IMR-90 (cell line): ENCODE data around the gene RAB19. TPM values are rescaled to one million over a fixed set of nuclear protein-coding genes. Genes with fewer than 3 reads are reported as not detected.

Experiments
- ATAC-seq: fragments of 200-7000 bp; cut with Tn5 transposase; 2 replicates; pipeline ENCODE4 v1.9.1; 2020; ENCODE audit warnings: low read depth, mild to moderate bottlenecking, moderate library complexity
- BruUV-seq: library from RNA; stranded (reverse); fragments of 400-500 nt; replicated peaks from 2 replicates; lab custom pipeline; 2021; lab: Mats Ljungman, UMichigan
- CTCF ChIA-PET: fragments of 300-600 bp; formaldehyde crosslinking; extraction: SDS; loops from one replicate; lab custom pipeline; 2021; ENCODE audit warnings: antibody characterized with exemption; lab: Yijun Ruan, JAX
- POLR2A ChIA-PET: fragments of 300-600 bp; sonication (Branson Sonifier 250); formaldehyde crosslinking; loops from one replicate; lab custom pipeline; 2022; ENCODE audit warnings: antibody characterized with exemption; ENCODE audit not compliant: unreplicated experiment; lab: Charles Lee
- DNase-seq: peaks from one replicate; pipeline ENCODE4 v3.0.0; 2013
- H2AFZ ChIP-seq: replicated peaks from 2 replicates; pipeline ENCODE3; 2013; ENCODE audit warnings: low read length, mild to moderate bottlenecking; ENCODE audit not compliant: poor library complexity
- H2AK5ac ChIP-seq: 2 replicates; pipeline ENCODE4 v1.6.1; 2013; ENCODE audit warnings: low read depth, low read length, inconsistent platforms
- H2AK9ac ChIP-seq: replicated peaks from 2 replicates; pipeline ENCODE3; 2013; ENCODE audit warnings: mild to moderate bottlenecking, low read depth, low read length, moderate library complexity; ENCODE audit not compliant: poor library complexity
- H2BK120ac ChIP-seq: 2 replicates; pipeline ENCODE4 v1.6.1; 2013; ENCODE audit warnings: low read depth, low read length, inconsistent platforms
- H2BK15ac ChIP-seq: 3 replicates; pipeline ENCODE4 v1.6.1; 2013; ENCODE audit warnings: low read depth, low read length, inconsistent platforms
- H2BK20ac ChIP-seq: 2 replicates; pipeline ENCODE4 v1.6.1; 2013; ENCODE audit warnings: low read depth, mild to moderate bottlenecking, inconsistent platforms, low read length, moderate library complexity
- H2BK5ac ChIP-seq: 2 replicates; pipeline ENCODE4 v1.6.1; 2013; ENCODE audit warnings: mild to moderate bottlenecking, low read depth, low read length, inconsistent platforms; ENCODE audit not compliant: poor library complexity, severe bottlenecking
- H3K14ac ChIP-seq: replicated peaks from 2 replicates; pipeline ENCODE4 v1.6.1; 2013; ENCODE audit warnings: low read depth, low read length, inconsistent platforms
- H3K18ac ChIP-seq: 2 replicates; pipeline ENCODE4 v1.6.1; 2013; ENCODE audit warnings: low read depth, low read length, control low read depth
- H3K23ac ChIP-seq: 2 replicates; pipeline ENCODE4 v1.6.1; 2013; ENCODE audit warnings: low read depth, low read length, inconsistent platforms
- H3K27ac ChIP-seq: 2 replicates; pipeline ENCODE4 v1.5.1; 2013; ENCODE audit warnings: mild to moderate bottlenecking, control low read depth, low read length; ENCODE audit not compliant: insufficient read depth
- H3K27me3 ChIP-seq: 2 replicates; pipeline ENCODE4 v1.6.1; 2013; ENCODE audit warnings: low read length; ENCODE audit not compliant: control insufficient read depth, insufficient read depth
- H3K36me3 ChIP-seq: 2 replicates; pipeline ENCODE4 v1.6.1; 2013; ENCODE audit warnings: low read length, mixed read lengths; ENCODE audit not compliant: control insufficient read depth, insufficient read depth
- H3K4ac ChIP-seq: 2 replicates; pipeline ENCODE4 v1.6.1; 2013; ENCODE audit warnings: low read depth, low read length, inconsistent platforms
- H3K4me1 ChIP-seq: 2 replicates; pipeline ENCODE4 v1.6.1; 2013; ENCODE audit warnings: low read length, mixed read lengths; ENCODE audit not compliant: control insufficient read depth, insufficient read depth
- H3K4me2 ChIP-seq: 2 replicates; pipeline ENCODE4 v1.6.1; 2013; ENCODE audit warnings: low read depth, mild to moderate bottlenecking, control low read depth, low read length, moderate library complexity
- H3K4me3 ChIP-seq: 2 replicates; pipeline ENCODE4 v1.5.1; 2013; ENCODE audit warnings: low read depth, mild to moderate bottlenecking, control low read depth, low read length, moderate library complexity; ENCODE audit not compliant: insufficient read depth
- H3K56ac ChIP-seq: 2 replicates; pipeline ENCODE4 v1.6.1; 2013; ENCODE audit warnings: low read length, inconsistent platforms; ENCODE audit not compliant: insufficient read depth; ENCODE audit errors: extremely low read depth
- H3K79me1 ChIP-seq, 2 experiments: 2 replicates each; pipeline ENCODE4 v1.6.1; 2013; ENCODE audit warnings: low read length in 2 of 2, inconsistent platforms in 1 of 2, low read depth in 1 of 2
- H3K9ac ChIP-seq: 2 replicates; pipeline ENCODE4 v1.6.1; 2013; ENCODE audit warnings: low read depth, low read length, control low read depth
- H3K9me1 ChIP-seq: 2 replicates; pipeline ENCODE4 v1.6.1; 2013; ENCODE audit warnings: low read length, inconsistent platforms; ENCODE audit not compliant: insufficient read depth
- H3K9me3 ChIP-seq: 2 replicates; pipeline ENCODE4 v1.6.1; 2013; ENCODE audit warnings: low read length; ENCODE audit not compliant: control insufficient read depth, insufficient read depth
- H4K20me1 ChIP-seq: 2 replicates; pipeline ENCODE4 v1.6.1; 2013; ENCODE audit warnings: low read length, inconsistent platforms; ENCODE audit not compliant: insufficient read depth
- H4K5ac ChIP-seq: 2 replicates; pipeline ENCODE4 v1.6.1; 2013; ENCODE audit warnings: mild to moderate bottlenecking, low read depth, low read length, control low read depth
- H4K8ac ChIP-seq, 2 experiments: 2 replicates each; pipeline ENCODE4 v1.6.1; 2013; ENCODE audit warnings: low read depth in 2 of 2, low read length in 2 of 2, control low read depth in 1 of 2, inconsistent platforms in 1 of 2
- H4K91ac ChIP-seq: 2 replicates; pipeline ENCODE4 v1.6.1; 2013; ENCODE audit warnings: low read depth, low read length, inconsistent platforms; ENCODE audit not compliant: insufficient read depth
- BHLHE40 ChIP-seq: fragments of 150-350 bp; IDR thresholded peaks from 2 replicates; pipeline ENCODE4 v1.6.1; 2016; ENCODE audit warnings: mild to moderate bottlenecking, low read depth, low read length
- CEBPB ChIP-seq: IDR thresholded peaks from 2 replicates; pipeline ENCODE4 v1.6.1; 2012; ENCODE audit warnings: low read depth, low read length, improper control_type of control experiment
- CHD1 ChIP-seq: IDR thresholded peaks from 2 replicates; pipeline ENCODE4 v1.6.1; 2012; ENCODE audit warnings: low read depth, low read length, improper control_type of control experiment
- CTCF ChIP-seq: conservative IDR thresholded peaks from 2 replicates; pipeline ENCODE4 v1.5.1; 2012; ENCODE audit warnings: mild to moderate bottlenecking, low read depth, low read length, improper control_type of control experiment
- ELK1 ChIP-seq: fragments of 150-350 bp; IDR thresholded peaks from 2 replicates; pipeline ENCODE4 v1.6.1; 2016; ENCODE audit warnings: low read depth, mild to moderate bottlenecking, low read length, moderate library complexity, borderline replicate concordance
- FOS ChIP-seq: fragments of 150-350 bp; IDR thresholded peaks from 2 replicates; pipeline ENCODE4 v1.6.1; 2016; ENCODE audit warnings: low read depth, low read length
- MAFK ChIP-seq: IDR thresholded peaks from 2 replicates; pipeline ENCODE4 v1.6.1; 2012; ENCODE audit warnings: low read depth, low read length, improper control_type of control experiment
- MAZ ChIP-seq: IDR thresholded peaks from 2 replicates; pipeline ENCODE4 v1.6.1; 2012; ENCODE audit warnings: low read depth, mild to moderate bottlenecking, low read length, improper control_type of control experiment, moderate library complexity, borderline replicate concordance
- MXI1 ChIP-seq: IDR thresholded peaks from 2 replicates; pipeline ENCODE4 v1.6.1; 2012; ENCODE audit warnings: low read depth, mild to moderate bottlenecking, low read length, moderate library complexity, borderline replicate concordance
- NFE2L2 ChIP-seq: fragments of 150-350 bp; IDR thresholded peaks from 2 replicates; pipeline ENCODE4 v1.6.1; 2016; ENCODE audit warnings: low read depth, mild to moderate bottlenecking, low read length
- POLR2A ChIP-seq: IDR thresholded peaks from 2 replicates; pipeline ENCODE4 v1.6.1; 2012; ENCODE audit warnings: mild to moderate bottlenecking, low read depth, low read length
- RAD21 ChIP-seq: IDR thresholded peaks from 2 replicates; pipeline ENCODE4 v1.6.1; 2012; ENCODE audit warnings: low read length, improper control_type of control experiment
- RCOR1 ChIP-seq: IDR thresholded peaks from 2 replicates; pipeline ENCODE4 v1.6.1; 2012; ENCODE audit warnings: mild to moderate bottlenecking, low read length, improper control_type of control experiment; ENCODE audit not compliant: insufficient replicate concordance
- RFX5 ChIP-seq: IDR thresholded peaks from 2 replicates; pipeline ENCODE4 v1.8.0; 2012; ENCODE audit warnings: low read depth, mild to moderate bottlenecking, low read length, moderate library complexity
- SMC3 ChIP-seq: fragments of 150-350 bp; IDR thresholded peaks from 2 replicates; pipeline ENCODE4 v1.6.1; 2016; ENCODE audit warnings: low read depth, mild to moderate bottlenecking, antibody characterized with exemption, low read length, moderate library complexity
- USF2 ChIP-seq: fragments of 150-350 bp; IDR thresholded peaks from 2 replicates; pipeline ENCODE4 v1.6.1; 2017; ENCODE audit warnings: mild to moderate bottlenecking, antibody characterized with exemption, low read length, low read depth
- WGBS, 2 experiments: methylation state at CpG; one replicate each; pipeline versions ENCODE4 v1.1.5 to v1.1.7; 2013; ENCODE audit warnings: missing lambda C conversion rate in 2 of 2; ENCODE audit not compliant: insufficient read length in 1 of 2; ENCODE audit errors: extremely low coverage in 2 of 2; 5-methylcytosine and 5-hydroxymethylcytosine counted together
- dilution Hi-C: fragments of 300-500 bp; cut with HindIII; formaldehyde crosslinking; loops from one replicate; pipeline ENCODE4 v1.14.3; 2018; ENCODE audit warnings: low sequenced_read_pairs; ENCODE audit not compliant: unreplicated experiment
- in situ Hi-C: fragments of 300-500 bp; cut with MboI; formaldehyde crosslinking; loops from 3 replicates; pipeline ENCODE4 v1.14.3; 2019; ENCODE audit warnings: low sequenced_read_pairs, inconsistent platforms, mixed read lengths
- intact Hi-C: fragments of 100-400 bp; cut with micrococcal nuclease; formaldehyde crosslinking; loops from 2 replicates; pipeline ENCODE4 v1.10.0; 2022
- polyA plus RNA-seq, 3 experiments: library from polyadenylated mRNA; depleted of rRNA; stranded (reverse); fragments of >200 nt; gene quantifications; 2 replicates each; pipeline ENCODE4 v1.2.3, GENCODE V29; 2012; ENCODE audit warnings: low replicate concordance in 1 of 3
- total RNA-seq: library from RNA; depleted of rRNA; stranded (reverse); fragments of >200 nt; gene quantifications from 2 replicates; pipeline ENCODE4 v1.2.3, GENCODE V29; 2012

Gene RAB19
- total and polyA plus RNA-seq, 2 of the 4 experiments (the other 2 are of a cell fraction) = not detected

- H3K4me1 ChIP-seq = no peaks in the 10 kb centered on the region
- in situ Hi-C loops (no loop called here), dilution Hi-C loops (no loop called here), intact Hi-C loops (no loop called here)
- no peak overlapping the region for H3K4me3 ChIP-seq
- H3K27me3 ChIP-seq = no peaks in the 10 kb centered on the region
- H2BK20ac ChIP-seq = no peak overlapping the region
- no peak for TF ChIP-seq POLR2A
- TF ChIP-seq RFX5 = no peak
- no peak for TF ChIP-seq CHD1
- TF ChIP-seq USF2 = no peak
- TF ChIP-seq MXI1 = no peak
- TF ChIP-seq BHLHE40 = no peak
- no peak for TF ChIP-seq ELK1
- TF ChIP-seq CTCF = no peak
- no peak for TF ChIP-seq FOS
- TF ChIP-seq CEBPB = no peak
- TF ChIP-seq SMC3 = no peak
- no peak for TF ChIP-seq NFE2L2
- TF ChIP-seq RCOR1 = no peak
- TF ChIP-seq MAFK = no peak
- no peak for TF ChIP-seq RAD21
- no peak for TF ChIP-seq MAZ
- no peak overlapping the region for H3K56ac ChIP-seq
- H3K4me2 ChIP-seq = no peak overlapping the region
- no peak for ATAC-seq
- no peak overlapping the region for H3K27ac ChIP-seq
- H3K36me3 ChIP-seq = peaks cover 33% of the 10 kb centered on the region
- WGBS, 2 experiments = no CpG with 5 or more reads among the region's 4 CpGs
- H2BK120ac ChIP-seq = no peak overlapping the region
- H3K9ac ChIP-seq = no peak overlapping the region
- no peak overlapping the region for H4K91ac ChIP-seq
- no peaks in the 10 kb centered on the region for H4K20me1 ChIP-seq
- no peak overlapping the region for H2AK5ac ChIP-seq
- H3K18ac ChIP-seq = no peak overlapping the region
- CTCF ChIA-PET = no interaction called here
- no peak overlapping the region for H2BK5ac ChIP-seq
- H3K23ac ChIP-seq = no peak overlapping the region
- no peak overlapping the region for H3K14ac ChIP-seq
- H3K9me1 ChIP-seq = peaks cover 11% of the 10 kb centered on the region; the same call in 1 of the 2 replicates
- no peak overlapping the region for H4K8ac ChIP-seq
- H2AK9ac ChIP-seq = no peak overlapping the region
- no peak overlapping the region for H3K4ac ChIP-seq
- H4K5ac ChIP-seq = no peak overlapping the region
- no peak overlapping the region for H2AFZ ChIP-seq
- no peak overlapping the region for H2BK15ac ChIP-seq
- POLR2A ChIA-PET = no interaction called here
- no peaks in the 10 kb centered on the region for H3K9me3 ChIP-seq
- BruUV-seq = no TSS peak
- peaks cover 9 to 19% of the 10 kb centered on the region in 2 experiments; a peak in 2 of 4 replicates for H3K79me1 ChIP-seq
- no peak for DNase-seq
Measured at GRCh38 chr7:140453273-140453672, 49.4 kb downstream of the RAB19 start.
